Activated T-cell treated with anti-CD3 and anti-CD28 coated beads, Interleukin-2, amount 50 U/mL, for 1 hour (primary cell): Measurements from ENCODE around the gene RHOT1.
A peak's percentile ranks its signal among the peaks of the same experiment; 100 is the strongest.
"Not testable (repeated sequence)": the region's sequence is repeated elsewhere in the genome, so short reads cannot be mapped to it uniquely, and the experiment has no call there.

Experiments
- DNase-seq: peaks from one replicate; pipeline ENCODE4 v3.0.0-alpha.2; 2020

Gene RHOT1

GRCh38 chr17:32142038-32142856, at the start of gene RHOT1:
RHOT1 (plus strand) TSS chr17:32142502; CDS start chr17:32142693, 191 bp downstream.
- peak; percentile 82 for DNase-seq

GRCh38 chr17:32099686-32100085, 42.6 kb upstream of the RHOT1 start:
- no peak for DNase-seq

GRCh38 chr17:32100323-32100722, 42.0 kb upstream of the RHOT1 start:
- DNase-seq = not testable (repeated sequence)

- DNase-seq = no peak
Measured at GRCh38 chr17:32100971-32101631, 41.2 kb upstream of the RHOT1 start.

- no peak for DNase-seq
Measured at GRCh38 chr17:32102172-32102571, 40.1 kb upstream of the RHOT1 start.

- DNase-seq = no peak
Measured at GRCh38 chr17:32102646-32103186, 39.6 kb upstream of the RHOT1 start.

GRCh38 chr17:32103476-32104113, 38.7 kb upstream of the RHOT1 start:
- DNase-seq = no peak

- DNase-seq = no peak
Measured at GRCh38 chr17:32104158-32104557, 38.1 kb upstream of the RHOT1 start.

- not testable (repeated sequence) for DNase-seq
Measured at GRCh38 chr17:32106471-32106981, 35.8 kb upstream of the RHOT1 start.

- DNase-seq = not testable (repeated sequence)
Measured at GRCh38 chr17:32107194-32107593, 35.1 kb upstream of the RHOT1 start.

- no peak for DNase-seq
Measured at GRCh38 chr17:32110596-32110995, 31.7 kb upstream of the RHOT1 start.

GRCh38 chr17:32111141-32111771, 31.0 kb upstream of the RHOT1 start:
- DNase-seq = peak; percentile 34

GRCh38 chr17:32112416-32112815, 29.9 kb upstream of the RHOT1 start:
- DNase-seq = no peak

GRCh38 chr17:32114536-32114935, 27.8 kb upstream of the RHOT1 start:
- no peak for DNase-seq

GRCh38 chr17:32115546-32115945, 26.8 kb upstream of the RHOT1 start:
- DNase-seq = not testable (repeated sequence)

- DNase-seq = no peak
Measured at GRCh38 chr17:32116937-32117336, 25.4 kb upstream of the RHOT1 start.

GRCh38 chr17:32117399-32117798, 24.9 kb upstream of the RHOT1 start:
- no peak for DNase-seq

GRCh38 chr17:32118088-32118487, 24.2 kb upstream of the RHOT1 start:
- not testable (repeated sequence) for DNase-seq

- DNase-seq = no peak
Measured at GRCh38 chr17:32118835-32119234, 23.5 kb upstream of the RHOT1 start.

GRCh38 chr17:32120141-32120540, 22.2 kb upstream of the RHOT1 start:
- DNase-seq = no peak

- no peak for DNase-seq
Measured at GRCh38 chr17:32120716-32121115, 21.6 kb upstream of the RHOT1 start.

GRCh38 chr17:32123782-32124181, 18.5 kb upstream of the RHOT1 start:
- no peak for DNase-seq
